Sigmoid colon (tissue), 7 donors: ENCODE results near the gene VAMP7. TPM values are rescaled to one million over a fixed set of nuclear protein-coding genes. Genes with fewer than 3 reads are reported as not detected.

Experiments used
- DNase-seq: peaks from one replicate; pipeline ENCODE4 v3.0.0-alpha.2; 2019
- H3K27ac ChIP-seq, 4 donors: fragments of 200-600 bp; sonication (generic); one replicate each; pipeline ENCODE4 v1.5.1; 2016 to 2019; ENCODE audit warnings: mild to moderate bottlenecking in 1 of 4
- H3K27me3 ChIP-seq, 3 donors: fragments of 200-600 bp; sonication (generic); one replicate each; pipeline ENCODE4 v1.5.1; 2019; ENCODE audit warnings: mild to moderate bottlenecking in 1 of 3
- H3K36me3 ChIP-seq, 4 donors: fragments of 200-600 bp; sonication (generic); one replicate each; pipeline ENCODE4 v1.5.1; 2016 to 2019
- H3K4me1 ChIP-seq, 4 donors: fragments of 200-600 bp; sonication (generic); one replicate each; pipeline ENCODE4 v1.5.1; 2017 to 2019
- H3K4me3 ChIP-seq, 4 donors: fragments of 200-600 bp; sonication (generic); one replicate each; pipeline ENCODE4 v1.5.1; 2017 to 2019; ENCODE audit warnings: mild to moderate bottlenecking in 2 of 4, moderate library complexity in 1 of 4
- H3K9me3 ChIP-seq, 4 donors: fragments of 200-600 bp in 3 of 4; sonication (generic) in 3 of 4; one replicate each; pipeline versions ENCODE4 v1.5.1 to v1.6.1; 2013 to 2019
- CTCF ChIP-seq, 4 experiments: fragments of 450-650 bp in 3 of 4; fragments of 200-600 bp in 1 of 4; IDR thresholded peaks; one replicate each; pipeline ENCODE4 v1.5.1; 2016 to 2019; ENCODE audit warnings: antibody characterized with exemption in 4 of 4, mild to moderate bottlenecking in 3 of 4, moderate library complexity in 2 of 4
- EP300 ChIP-seq, 4 donors: sonication (generic); formaldehyde crosslinking; IDR thresholded peaks; one replicate each; pipeline ENCODE4 v1.6.1; 2017; ENCODE audit warnings: antibody characterized with exemption in 4 of 4
- POLR2A ChIP-seq, 2 donors: fragments of 450-650 bp; IDR thresholded peaks; one replicate each; pipeline ENCODE4 v1.6.1; 2016; ENCODE audit warnings: antibody characterized with exemption in 2 of 2, mild to moderate bottlenecking in 2 of 2, moderate library complexity in 2 of 2
- POLR2AphosphoS5 ChIP-seq, 4 donors: sonication (generic); formaldehyde crosslinking; IDR thresholded peaks; one replicate each; pipeline ENCODE4 v1.6.1; 2017; ENCODE audit warnings: antibody characterized with exemption in 4 of 4
- WGBS, 2 donors: extraction: QIAGEN DNeasy Blood & Tissue Kit; methylation state at CpG; one replicate each; pipeline ENCODE4 v1.1.7; 2013; 5-methylcytosine and 5-hydroxymethylcytosine counted together
- intact Hi-C: fragments of 100-400 bp; cut with DNase I; formaldehyde crosslinking; loops from one replicate; pipeline ENCODE4 v1.15.1; 2023
- polyA plus RNA-seq, 3 donors: library from polyadenylated mRNA; stranded (reverse); fragments of 200-250 nt; gene quantifications; one replicate each; pipeline ENCODE4 v1.2.3, GENCODE V29; 2013
- total RNA-seq, 4 donors: library from RNA; depleted of rRNA; stranded (reverse); fragments of >200 nt; gene quantifications; one replicate each; pipeline ENCODE4 v1.1.0, GENCODE V29; 2016
- donor health status: healthy with polysubstance abuse.
- donor health status: Bipolar disorder and iron deficiency.
- donor health status: healthy.

Gene VAMP7
- total and polyA plus RNA-seq, 7 donors = 25.8 to 40.3 (median 34.6) TPM

GRCh38 chrX:155865193-155865592, 16.0 kb upstream of the VAMP7 start:
- intact Hi-C loops = no loop called here
- Histone ChIP-seq H3K27ac (no peak overlapping the region), H3K4me3 (no peak overlapping the region), H3K27me3 (no peaks in the 10 kb centered on the region), H3K4me1 (no peaks in the 10 kb centered on the region), H3K36me3 (no peaks in the 10 kb centered on the region), H3K9me3 (peaks cover 0 to 6% (median 1%) of the 10 kb centered on the region in 4 donors)
- no peak for DNase-seq
- no peak for TF ChIP-seq CTCF (IDR thresholded peaks at IDR 0.05)
- no peak for TF ChIP-seq POLR2A (IDR thresholded peaks at IDR 0.05)
- no peak for TF ChIP-seq EP300 (IDR thresholded peaks at IDR 0.05)
- TF ChIP-seq POLR2AphosphoS5 (IDR thresholded peaks at IDR 0.05) = no peak
- 88% methylated on average over 18 of the region's 18 CpGs for WGBS, 2 donors

- H3K4me1 ChIP-seq = no peaks in the 10 kb centered on the region
- no peak overlapping the region for H3K27ac ChIP-seq
- H3K9me3 ChIP-seq = peaks cover 0 to 6% (median 1%) of the 10 kb centered on the region in 4 donors
- intact Hi-C loops = no loop called here
- WGBS, 2 donors = 61 to 70% methylated on average over 4 of the region's 4 CpGs
- DNase-seq = no peak
- TF ChIP-seq POLR2AphosphoS5 (IDR thresholded peaks at IDR 0.05) (no peak), POLR2A (IDR thresholded peaks at IDR 0.05) (no peak), CTCF (IDR thresholded peaks at IDR 0.05) (no peak), EP300 (IDR thresholded peaks at IDR 0.05) (no peak)
- no peak overlapping the region for H3K4me3 ChIP-seq
- H3K27me3 ChIP-seq = no peaks in the 10 kb centered on the region
- H3K36me3 ChIP-seq = no peaks in the 10 kb centered on the region
Observed at GRCh38 chrX:155867821-155868220, 13.3 kb upstream of the VAMP7 start.

- Histone ChIP-seq H3K27ac (no peak overlapping the region), H3K4me3 (no peak overlapping the region), H3K9me3 (peaks cover 0 to 6% (median 0%) of the 10 kb centered on the region in 4 donors), H3K4me1 (no peaks in the 10 kb centered on the region), H3K27me3 (peaks cover 0 to 10% (median 0%) of the 10 kb centered on the region in 3 donors), H3K36me3 (no peaks in the 10 kb centered on the region)
- no peak for DNase-seq
- intact Hi-C loops = no loop called here
- TF ChIP-seq POLR2AphosphoS5 (IDR thresholded peaks at IDR 0.05) = no peak
- no peak for TF ChIP-seq CTCF (IDR thresholded peaks at IDR 0.05)
- no peak for TF ChIP-seq EP300 (IDR thresholded peaks at IDR 0.05)
- TF ChIP-seq POLR2A (IDR thresholded peaks at IDR 0.05) = no peak
Observed at GRCh38 chrX:155870958-155871357, 10.2 kb upstream of the VAMP7 start.

- Histone ChIP-seq H3K4me1 (no peaks in the 10 kb centered on the region), H3K27ac (no peak overlapping the region), H3K27me3 (peaks cover 0 to 10% (median 0%) of the 10 kb centered on the region in 3 donors), H3K4me3 (no peak overlapping the region), H3K36me3 (no peaks in the 10 kb centered on the region), H3K9me3 (peaks cover 0 to 6% (median 0%) of the 10 kb centered on the region in 4 donors)
- TF ChIP-seq CTCF (IDR thresholded peaks at IDR 0.05) (no peak), EP300 (IDR thresholded peaks at IDR 0.05) (no peak), POLR2A (IDR thresholded peaks at IDR 0.05) (no peak), POLR2AphosphoS5 (IDR thresholded peaks at IDR 0.05) (no peak)
- intact Hi-C loops = no loop called here
- DNase-seq = no peak
Observed at GRCh38 chrX:155871934-155872333, 9.2 kb upstream of the VAMP7 start.

GRCh38 chrX:155873188-155873587, 8.0 kb upstream of the VAMP7 start:
- TF ChIP-seq POLR2AphosphoS5 (IDR thresholded peaks at IDR 0.05) (no peak), POLR2A (IDR thresholded peaks at IDR 0.05) (no peak), EP300 (IDR thresholded peaks at IDR 0.05) (no peak), CTCF (IDR thresholded peaks at IDR 0.05) (no peak)
- DNase-seq = no peak

More at GRCh38 chrX:155873188-155873587, 8.0 kb upstream of the VAMP7 start:
- Histone ChIP-seq H3K27me3 (peaks cover 0 to 10% (median 0%) of the 10 kb centered on the region in 3 donors), H3K27ac (no peak overlapping the region), H3K4me3 (no peak overlapping the region), H3K36me3 (no peaks in the 10 kb centered on the region), H3K4me1 (no peaks in the 10 kb centered on the region), H3K9me3 (peaks cover 0 to 2% (median 0%) of the 10 kb centered on the region in 4 donors)
- 64 to 72% methylated on average over 5 of the region's 5 CpGs for WGBS, 2 donors
- intact Hi-C loops = no loop called here
